NCI-H1436 (cell line): ENCODE measurements around the gene CATSPERB.
"Not testable (repeated sequence)": the region's sequence is repeated elsewhere in the genome, so short reads cannot be mapped to it uniquely, and the experiment has no call there.

Experiments used
- DNase-seq: peaks from one replicate; lab custom pipeline; 2025; lab: John Stamatoyannopoulos, UW

Gene CATSPERB, protein sequence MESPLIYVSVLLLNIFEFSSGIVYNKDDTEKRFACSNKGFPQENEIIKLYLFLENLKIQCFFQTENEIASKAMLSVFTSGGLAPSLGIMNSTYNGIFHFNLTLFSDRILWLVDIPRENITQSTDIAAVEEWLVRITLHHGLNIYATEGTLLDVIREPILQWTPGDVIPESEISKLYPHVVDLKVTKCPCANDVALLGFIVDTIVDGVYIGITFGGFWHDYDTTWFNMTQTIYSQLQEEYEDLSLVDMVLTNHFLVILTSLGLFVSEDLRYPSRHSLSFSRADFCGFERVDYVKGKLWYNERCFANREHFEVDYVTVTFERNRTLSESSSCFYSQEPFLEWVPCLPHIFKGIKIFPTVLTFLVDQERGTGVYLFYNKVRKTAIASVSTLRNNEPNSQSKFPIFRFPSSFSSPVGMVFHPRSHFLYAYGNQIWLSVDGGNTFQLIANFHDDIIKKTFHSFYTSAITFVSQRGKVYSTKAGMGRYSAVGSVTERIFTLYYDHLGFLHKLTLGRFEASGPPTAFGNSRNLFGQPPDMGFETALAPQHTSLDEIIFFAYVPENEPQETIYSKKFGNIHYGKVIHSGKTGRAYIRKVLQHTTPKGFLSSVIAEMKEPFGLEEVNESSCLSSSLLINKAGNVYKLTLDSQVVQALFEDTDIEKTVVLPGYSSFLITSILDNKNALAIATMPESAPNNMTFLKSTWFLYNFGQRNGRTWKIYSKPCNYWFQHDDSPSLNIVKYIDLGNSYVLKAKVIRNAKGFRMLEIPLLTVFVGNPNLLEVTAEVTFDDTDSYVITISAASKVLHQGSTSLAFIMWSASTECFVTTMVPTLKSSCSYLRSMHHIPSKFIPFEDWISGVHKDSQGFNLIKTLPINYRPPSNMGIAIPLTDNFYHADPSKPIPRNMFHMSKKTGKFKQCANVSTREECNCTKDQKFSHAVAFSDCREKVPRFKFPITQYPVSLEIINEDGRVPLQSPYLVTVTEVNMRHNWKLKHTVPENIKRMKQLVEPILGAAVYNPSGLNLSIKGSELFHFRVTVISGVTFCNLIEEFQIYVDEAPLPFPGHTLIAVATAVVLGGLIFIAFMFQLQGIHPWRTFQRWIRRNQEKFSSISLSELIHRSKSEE

GRCh38 chr14:91731986-91732385 lies at the start of gene CATSPERB:
Gene CATSPERB, minus strand, starts transcription at chr14:91732086. Its CDS starts 2,607 bp downstream, at chr14:91729479.
- DNase-seq: no peak

GRCh38 chr14:91780452-91780851 lies 48.6 kb upstream of the CATSPERB start:
- DNase-seq: no peak

DNA sequence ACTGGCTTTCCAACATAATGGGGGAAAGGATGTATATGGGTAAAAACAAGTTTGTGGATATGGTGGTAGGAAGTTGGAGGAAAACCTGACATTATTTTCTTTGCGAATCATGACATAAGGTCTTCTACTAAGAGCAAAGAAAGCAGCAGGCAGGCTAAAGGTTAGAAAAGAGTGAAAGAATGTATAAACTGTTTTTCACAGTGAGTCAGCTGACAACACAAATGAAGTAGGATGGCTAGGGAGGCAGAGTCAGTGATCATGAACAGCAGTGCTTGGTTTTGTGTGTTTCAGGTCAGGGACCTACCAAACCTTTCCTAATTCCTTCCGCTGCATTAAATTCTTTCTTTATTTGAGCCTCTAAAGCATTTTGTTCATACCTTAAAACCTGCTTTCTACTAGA lies 46.3 kb upstream of the CATSPERB start:
- DNase-seq: no peak

- no peak for DNase-seq
Measured at GRCh38 chr14:91774140-91775096, 42.5 kb upstream of the CATSPERB start.

- DNase-seq: no peak
Measured at GRCh38 chr14:91770185-91770584, 38.3 kb upstream of the CATSPERB start.

- no peak for DNase-seq
Measured at GRCh38 chr14:91755570-91756295, 23.8 kb upstream of the CATSPERB start.

DNA sequence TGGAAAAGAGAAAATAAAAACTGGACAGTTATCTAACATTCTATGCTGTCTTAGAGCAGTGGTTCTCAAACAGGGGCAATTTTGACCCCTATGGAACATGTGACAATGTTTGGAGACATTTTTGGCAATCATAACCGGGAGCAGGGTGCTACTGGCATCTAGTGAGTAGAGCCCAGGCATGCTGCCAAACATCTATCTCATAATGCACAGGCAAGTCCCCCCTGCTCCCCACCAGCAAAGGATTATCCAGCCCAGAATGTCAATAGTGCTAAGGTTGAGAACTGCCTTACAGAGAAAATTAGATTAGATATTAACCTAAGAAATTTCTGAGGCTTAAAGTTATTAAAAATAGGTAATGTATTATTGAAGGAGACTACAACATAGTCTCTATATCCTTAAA lies 22.9 kb upstream of the CATSPERB start:
- DNase-seq: no peak

GRCh38 chr14:91754185-91754584 lies 22.3 kb upstream of the CATSPERB start:
- no peak for DNase-seq

- no peak for DNase-seq
Measured at GRCh38 chr14:91753501-91754128, 21.7 kb upstream of the CATSPERB start.

GRCh38 chr14:91752961-91753360 lies 21.1 kb upstream of the CATSPERB start:
- no peak for DNase-seq

DNA sequence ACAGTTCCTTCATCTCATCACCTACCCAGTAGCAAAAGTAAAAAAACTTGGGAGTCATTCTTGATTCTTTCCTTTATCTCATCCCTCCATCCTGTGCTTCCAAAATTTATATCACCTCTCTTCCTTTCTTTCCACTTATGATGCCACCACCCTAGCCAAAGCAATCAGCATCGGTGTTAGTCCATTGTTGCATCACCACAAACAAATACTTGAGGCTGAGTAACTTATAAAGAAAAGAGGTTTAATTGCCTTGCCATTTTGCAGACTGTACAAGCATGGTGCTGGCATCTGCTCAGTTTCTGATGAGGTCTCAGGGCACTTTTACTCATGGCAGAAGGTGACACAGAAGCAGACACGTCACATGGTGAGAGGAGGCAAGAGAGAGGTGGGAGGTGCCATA lies 19.8 kb upstream of the CATSPERB start:
- no peak for DNase-seq

DNA sequence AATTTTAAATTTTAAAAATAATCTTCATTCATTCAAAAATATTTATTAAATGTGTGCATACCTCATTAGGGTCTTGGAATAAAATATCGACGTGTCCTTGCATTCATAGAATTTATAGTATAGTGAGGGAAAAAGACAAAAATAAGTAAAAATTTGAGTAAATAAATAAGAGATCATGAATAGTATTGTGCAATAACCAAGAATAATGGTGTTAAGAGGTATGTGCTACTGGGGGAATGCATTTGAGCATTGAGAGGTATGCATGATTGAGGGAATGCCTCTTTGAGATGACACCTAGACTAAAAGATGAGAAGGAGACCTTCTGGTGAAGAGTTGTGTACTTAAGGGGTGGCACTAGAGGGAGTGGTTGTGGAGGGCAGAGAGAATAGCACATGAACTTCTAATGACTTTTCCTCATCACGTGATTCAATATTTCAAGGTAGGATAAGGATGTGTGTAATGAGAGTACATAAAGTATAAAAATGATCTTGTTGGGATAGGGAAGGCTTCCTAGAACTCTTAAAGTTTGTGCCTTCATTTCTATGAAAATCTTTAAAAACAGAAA lies 18.8 kb upstream of the CATSPERB start:
- DNase-seq: no peak

- DNase-seq: no peak
Measured at GRCh38 chr14:91749868-91750267, 18.0 kb upstream of the CATSPERB start.

- DNase-seq: no peak
Measured at GRCh38 chr14:91748049-91748448, 16.2 kb upstream of the CATSPERB start.

DNA sequence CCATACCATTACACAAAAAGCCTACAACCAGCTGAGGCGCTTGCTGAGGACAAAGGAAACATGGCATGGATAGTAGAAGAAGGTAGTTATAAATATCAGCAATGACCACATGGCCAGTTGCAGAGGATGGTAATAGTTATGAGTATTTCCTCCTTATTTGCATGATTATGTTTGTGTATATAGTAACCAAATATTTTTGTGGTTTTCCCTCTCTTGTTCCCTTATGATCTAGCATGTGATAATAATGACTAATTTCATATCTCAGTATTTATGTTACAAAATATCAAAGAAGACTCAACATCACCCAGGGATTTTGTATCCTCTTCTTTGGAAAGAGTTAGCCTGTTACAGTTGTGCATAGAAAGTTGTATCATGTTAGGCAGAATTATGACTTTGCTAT lies 13.5 kb upstream of the CATSPERB start:
- no peak for DNase-seq

DNA sequence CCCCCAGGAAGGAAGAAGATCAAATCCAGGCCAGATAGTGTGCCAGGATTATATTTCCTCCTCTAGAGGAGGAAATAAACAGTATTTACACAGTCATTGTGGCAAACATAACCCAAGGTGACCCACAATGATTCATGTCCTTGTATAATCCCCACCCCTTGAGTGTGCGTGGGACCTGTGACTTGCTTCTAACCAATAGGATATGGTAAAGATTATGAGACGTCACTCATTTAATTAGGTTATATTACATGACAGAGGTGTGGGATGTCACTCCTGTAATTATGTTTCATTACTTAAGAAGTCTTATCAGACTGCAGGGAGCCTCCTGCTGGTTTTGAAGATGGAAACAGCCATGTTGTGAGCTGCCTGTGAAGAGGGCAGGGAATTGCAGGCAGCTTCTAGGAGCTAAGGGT lies 12.2 kb upstream of the CATSPERB start:
- DNase-seq: no peak

DNA sequence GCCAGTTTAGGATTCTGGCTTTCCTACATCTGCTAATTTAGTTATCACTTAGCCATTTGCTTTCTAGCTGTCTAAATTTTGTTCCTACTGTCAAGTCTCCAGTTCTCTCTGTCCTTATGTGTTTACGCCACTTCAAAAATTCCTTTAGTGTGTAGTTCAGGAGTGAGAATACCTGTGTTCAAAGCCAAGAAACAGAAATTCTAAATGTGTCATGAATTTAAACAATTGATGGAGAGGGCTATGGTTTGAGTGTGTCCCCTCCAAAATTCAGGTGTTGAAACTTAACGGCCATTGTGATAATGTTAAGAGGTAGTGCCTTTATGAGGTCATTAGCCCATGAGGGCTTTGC lies 11.4 kb upstream of the CATSPERB start:
- DNase-seq: no peak

- DNase-seq: no peak
Measured at GRCh38 chr14:91742621-91743304, 10.9 kb upstream of the CATSPERB start.

GRCh38 chr14:91739867-91740266 lies 8.0 kb upstream of the CATSPERB start:
- not testable (repeated sequence) for DNase-seq
